Ishikawa (cell line): ENCODE results near the gene LRP8.

Experiments
- CEBPB ChIP-seq: IDR thresholded peaks from 2 replicates; pipeline ENCODE4 v1.6.1; 2012
- CREB1 ChIP-seq: IDR thresholded peaks from 2 replicates; pipeline ENCODE4 v1.6.1; 2012; ENCODE audit warnings: low read depth
- EGR1 ChIP-seq: IDR thresholded peaks from 2 replicates; pipeline ENCODE4 v1.6.1; 2012
- FOXM1 ChIP-seq: IDR thresholded peaks from 2 replicates; pipeline ENCODE4 v1.6.1; 2012; ENCODE audit warnings: low read depth, borderline replicate concordance
- NFIC ChIP-seq: IDR thresholded peaks from 2 replicates; pipeline ENCODE4 v1.6.1; 2012
- RAD21 ChIP-seq: IDR thresholded peaks from 2 replicates; pipeline ENCODE4 v1.6.1; 2012; ENCODE audit warnings: low read depth
- TAF1 ChIP-seq: IDR thresholded peaks from 2 replicates; pipeline ENCODE4 v1.6.1; 2012; ENCODE audit warnings: low read depth, mild to moderate bottlenecking
- ZBTB7A ChIP-seq: IDR thresholded peaks from 2 replicates; pipeline ENCODE4 v1.6.1; 2012; ENCODE audit warnings: low read depth
- TF ChIP-seq, protein P1 (sequence below): IDR thresholded peaks from 2 replicates; pipeline ENCODE4 v1.6.1; 2012

DNA sequence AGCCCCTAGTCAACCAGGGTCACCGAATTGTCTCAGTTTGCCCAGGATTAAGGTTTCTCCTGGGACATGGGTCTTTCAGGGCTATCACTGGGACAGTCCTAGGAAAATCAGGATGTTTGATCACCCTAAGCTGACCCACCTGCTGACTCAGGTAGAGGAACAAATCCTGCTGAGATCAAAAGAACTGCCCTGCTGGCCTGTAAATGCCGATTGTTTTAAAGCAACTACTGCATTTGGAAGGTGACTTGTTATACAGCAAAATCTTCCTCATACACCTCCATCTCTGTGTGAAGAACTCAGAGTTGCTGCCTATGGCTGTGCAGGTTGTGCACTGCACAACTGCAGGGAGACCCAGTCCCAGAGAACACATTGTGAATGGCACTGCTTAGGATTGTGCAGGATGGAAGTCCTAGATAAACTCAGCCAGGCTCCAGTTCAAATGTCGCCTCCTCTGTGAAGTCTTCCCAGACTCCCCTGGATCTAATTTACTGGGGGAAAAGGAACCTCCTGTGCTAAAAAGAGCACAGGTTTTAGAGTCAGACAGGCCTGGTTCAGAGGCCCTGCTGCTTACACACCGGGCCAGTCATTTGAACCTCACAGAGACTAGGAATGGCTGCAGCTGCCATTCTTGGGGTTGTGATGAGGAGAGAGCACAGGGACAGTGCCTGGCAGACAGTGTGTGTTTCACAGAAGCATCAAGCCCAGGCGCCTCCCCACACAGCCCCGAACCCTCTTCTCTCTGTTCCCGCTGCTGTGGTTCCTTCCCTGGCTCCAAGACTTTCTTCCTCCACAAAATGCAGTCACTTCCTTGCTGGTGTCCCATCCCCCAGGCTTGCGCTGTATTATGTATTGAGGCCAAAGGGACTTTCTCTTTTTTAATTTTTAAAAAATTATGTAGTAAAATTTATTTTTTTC is 23.2 kb upstream of the LRP8 start:
- TF ChIP-seq NFIC (no peak), RAD21 (no peak), FOXM1 (no peak), EGR1 (no peak), CEBPB (no peak), TAF1 (no peak), ZBTB7A (no peak), CREB1 (no peak)
- TF ChIP-seq, protein P1, sequence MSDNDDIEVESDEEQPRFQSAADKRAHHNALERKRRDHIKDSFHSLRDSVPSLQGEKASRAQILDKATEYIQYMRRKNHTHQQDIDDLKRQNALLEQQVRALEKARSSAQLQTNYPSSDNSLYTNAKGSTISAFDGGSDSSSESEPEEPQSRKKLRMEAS: no peak
